ENCODE measurements around the gene PDE6D.

GRCh38 chr2:231693956-231694355 lies 87.1 kb downstream of the PDE6D start:
- TF ChIP-seq FOXA1 (IDR thresholded peaks at IDR 0.05) (no peak), SUZ12 (IDR thresholded peaks at IDR 0.05) (no peak), BHLHE40 (IDR thresholded peaks at IDR 0.05; ENCODE audit: borderline replicate concordance) (no peak), TARDBP (IDR thresholded peaks at IDR 0.05) (no peak), SP1 (IDR thresholded peaks at IDR 0.05) (no peak), PKNOX1 (IDR thresholded peaks at IDR 0.05) (no peak), FOXK2 (IDR thresholded peaks at IDR 0.05) (no peak), ZNF384 (IDR thresholded peaks at IDR 0.05) (no peak), HDGF (IDR thresholded peaks at IDR 0.05; ENCODE audit: borderline replicate concordance) (no peak)
